Epithelial cell of esophagus (primary cell): ENCODE measurements around the gene NXNL2.
A peak's percentile ranks its signal among the peaks of the same experiment; 100 is the strongest.

Experiments
- DNase-seq: peaks from one replicate; pipeline ENCODE4 v3.0.0; 2010; ENCODE audit warnings: low read depth
- H3K4me3 ChIP-seq: 2 replicates; pipeline ENCODE4 v1.5.1; 2011; ENCODE audit warnings: mild to moderate bottlenecking, low read length, control low read depth
- CTCF ChIP-seq: IDR thresholded peaks from 2 replicates; pipeline ENCODE4 v1.5.1; 2011; ENCODE audit warnings: low read depth, mild to moderate bottlenecking, low read length, control low read depth, inconsistent platforms; ENCODE audit not compliant: insufficient read depth; ENCODE audit errors: missing control alignments

Gene NXNL2

GRCh38 chr9:88586452-88586851 lies 51.5 kb downstream of the NXNL2 start:
- no peak overlapping the region for H3K4me3 ChIP-seq
- DNase-seq = no peak
- TF ChIP-seq CTCF = no peak

GRCh38 chr9:88587182-88587581 lies 52.2 kb downstream of the NXNL2 start:
- TF ChIP-seq CTCF = no peak
- no peak overlapping the region for H3K4me3 ChIP-seq
- peak; percentile 27 for DNase-seq

GRCh38 chr9:88587885-88588649 lies 53.1 kb downstream of the NXNL2 start:
- H3K4me3 ChIP-seq = no peak overlapping the region
- DNase-seq = no peak
- no peak for TF ChIP-seq CTCF

GRCh38 chr9:88589656-88590055 lies 54.7 kb downstream of the NXNL2 start:
- TF ChIP-seq CTCF = no peak
- no peak for DNase-seq
- H3K4me3 ChIP-seq = no peak overlapping the region

- TF ChIP-seq CTCF = no peak
- H3K4me3 ChIP-seq = no peak overlapping the region
- peak; percentile 31 for DNase-seq
Observed at GRCh38 chr9:88590558-88591146, 55.7 kb downstream of the NXNL2 start.

GRCh38 chr9:88593537-88594185 lies 58.7 kb downstream of the NXNL2 start:
- H3K4me3 ChIP-seq = no peak overlapping the region
- peak; percentile 60 for TF ChIP-seq CTCF
- DNase-seq = peak; percentile 58
